HPDE6-E6E7 (cell line): ENCODE results near the gene SLC8A3.
A peak's percentile ranks its signal among the peaks of the same experiment; 100 is the strongest.

ENCODE experiments used
- DNase-seq: peaks from one replicate; pipeline ENCODE4 v3.0.0; 2011; ENCODE audit warnings: missing footprints; ENCODE audit errors: extremely low spot score

Gene SLC8A3

GRCh38 chr14:69996216-69996615 is 192.5 kb downstream of the SLC8A3 start:
- peak; percentile 74 for DNase-seq
